HG03469 (cell line): ENCODE data around the gene LRRC8B.
"Not testable (repeated sequence)": the region's sequence is repeated elsewhere in the genome, so short reads cannot be mapped to it uniquely, and the experiment has no call there.

ENCODE experiments used
- ATAC-seq: cut with Tn5 transposase; IDR thresholded peaks from one replicate; pipeline ENCODE4 v1.9.1; 2021; ENCODE audit warnings: mild to moderate bottlenecking, moderate library complexity, moderate number of reproducible peaks; ENCODE audit not compliant: unreplicated experiment

The LRRC8B gene

DNA sequence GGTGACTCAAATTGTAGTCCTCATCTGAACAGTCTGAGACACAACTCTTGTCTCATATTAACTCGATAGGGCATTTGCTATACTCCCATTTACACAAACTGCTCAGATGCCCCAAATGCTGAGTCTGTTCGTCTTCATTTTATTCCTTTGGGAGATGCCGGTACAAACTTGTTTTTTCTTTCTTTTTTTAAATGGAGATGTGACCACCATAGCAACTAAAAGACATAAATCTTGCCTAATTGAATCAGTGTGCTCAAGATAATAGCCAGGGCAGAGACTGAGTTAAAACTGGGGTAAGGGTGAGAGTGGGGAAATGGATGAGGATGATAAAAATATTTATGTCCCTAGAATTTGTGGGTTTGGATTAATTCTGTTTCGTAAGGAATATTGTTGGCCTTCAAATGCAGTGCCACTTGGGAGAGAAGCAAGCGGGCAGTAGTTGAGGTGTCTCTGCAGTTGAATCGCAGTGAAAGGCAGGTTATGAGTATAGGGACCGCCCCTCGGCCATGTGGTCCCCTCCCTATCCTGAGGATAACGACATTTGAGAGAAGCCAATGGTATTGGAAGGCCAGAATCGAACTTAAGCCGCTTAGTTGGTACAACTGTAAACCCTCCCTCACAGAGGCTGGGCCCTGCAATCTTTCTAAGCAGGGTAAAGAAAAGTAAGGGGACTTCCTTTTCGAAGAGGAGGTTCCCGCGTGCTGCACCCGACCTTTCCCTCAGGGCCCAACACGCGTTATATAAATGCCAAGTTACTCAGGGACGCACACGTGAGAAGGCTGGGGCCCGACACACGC is 859 bp upstream of the LRRC8B start:
- peak; percentile 15 for ATAC-seq

DNA sequence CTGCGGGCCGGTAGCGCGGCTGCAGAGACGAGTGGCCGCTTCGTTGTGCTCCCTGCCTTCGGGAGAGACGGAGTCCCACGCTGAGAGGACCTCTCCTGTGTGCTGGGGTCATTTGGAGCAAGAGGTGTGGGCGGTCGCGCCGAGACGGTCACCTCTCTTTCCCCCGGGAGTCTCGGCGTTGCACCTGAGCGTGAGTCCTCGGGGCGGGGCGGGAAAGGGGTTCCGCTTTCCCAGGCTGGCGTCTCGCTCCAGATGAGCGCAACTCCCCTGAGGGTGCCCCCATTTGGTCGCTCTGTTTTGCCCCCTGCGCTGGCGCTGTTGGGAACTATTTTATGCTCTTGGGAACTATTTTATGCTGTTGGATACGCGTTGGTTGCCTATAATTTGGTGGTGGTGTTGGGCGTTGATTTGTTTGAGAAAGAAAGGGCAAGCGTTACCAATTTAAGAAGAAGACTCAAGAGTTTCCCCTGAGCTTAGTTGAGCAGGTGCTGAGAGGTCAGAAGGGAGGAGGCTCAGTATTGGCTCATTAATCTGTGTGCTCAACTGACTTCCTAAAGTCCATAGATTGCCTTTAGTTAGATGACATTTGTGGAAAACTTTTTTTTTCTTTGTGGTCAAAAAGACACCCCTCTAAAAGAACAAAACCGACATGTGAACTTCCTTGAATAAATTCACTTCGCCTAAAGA is 683 bp downstream of the LRRC8B start:
- no peak for ATAC-seq

DNA sequence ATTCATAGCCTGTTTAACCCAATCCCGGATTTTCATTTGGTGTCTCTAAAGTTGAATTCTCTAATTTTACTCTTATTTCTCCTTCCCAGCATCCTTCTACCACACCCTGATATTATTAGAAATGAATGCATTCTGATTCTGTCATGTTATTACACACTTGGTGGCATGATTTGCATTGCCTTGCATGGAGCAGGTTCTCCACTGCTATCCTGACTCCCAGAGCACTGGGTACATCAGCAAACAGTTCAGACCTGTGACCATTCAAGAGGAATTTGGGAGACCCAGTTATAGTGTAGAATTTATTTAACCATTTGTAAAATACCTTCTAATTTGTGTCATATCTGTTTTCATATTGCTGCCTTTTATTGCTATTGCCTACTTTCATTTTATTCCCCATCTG is 2.6 kb downstream of the LRRC8B start:
- no peak for ATAC-seq

DNA sequence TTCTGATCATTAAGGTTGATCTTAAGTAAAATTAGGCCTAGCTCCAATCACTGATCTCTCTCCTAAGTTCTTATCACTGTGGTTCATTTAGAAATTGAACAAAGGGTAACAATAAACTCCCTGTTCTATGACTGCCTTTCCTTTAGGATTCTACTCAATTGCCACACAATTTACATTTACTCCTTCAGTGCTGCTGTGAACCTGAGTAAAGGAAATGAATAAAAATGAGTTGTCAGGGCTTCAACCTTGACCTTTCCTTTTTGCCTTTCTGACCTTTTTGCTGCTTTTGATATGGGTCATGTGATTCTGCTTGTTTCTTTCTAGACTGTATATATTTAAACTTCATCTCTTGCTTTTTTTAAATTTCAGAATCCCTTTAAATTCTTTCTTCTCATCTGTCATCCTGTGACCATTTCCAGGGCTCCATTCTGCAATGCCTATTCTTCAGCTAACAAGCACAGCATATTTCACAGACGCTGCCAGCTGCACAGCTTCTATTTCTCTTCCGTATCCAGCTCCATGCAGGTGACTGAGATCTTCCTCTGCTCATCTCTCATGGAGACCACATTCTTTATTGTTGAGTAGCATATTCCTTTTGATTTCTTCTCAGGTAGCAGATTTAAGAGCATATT is 3.2 kb downstream of the LRRC8B start:
- ATAC-seq = no peak

DNA sequence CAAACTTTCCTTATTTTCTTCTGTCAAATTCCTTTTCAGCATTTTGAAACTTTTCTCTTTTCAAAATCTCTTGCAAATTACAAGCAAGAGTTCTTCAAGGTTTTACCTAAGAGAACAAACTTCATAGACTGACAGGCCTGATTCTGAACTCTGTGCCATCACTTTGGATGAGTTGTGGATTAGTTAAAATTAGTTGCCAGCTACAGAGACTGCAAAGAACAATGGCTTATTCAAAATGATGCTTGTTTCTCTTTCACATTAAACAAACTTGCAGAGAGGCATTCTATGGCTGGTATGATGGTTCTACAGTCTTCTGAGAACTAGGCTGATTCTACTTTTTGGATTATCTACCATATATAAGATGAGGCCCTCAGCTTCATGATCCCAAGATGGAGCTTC is 3.8 kb downstream of the LRRC8B start:
- no peak for ATAC-seq

DNA sequence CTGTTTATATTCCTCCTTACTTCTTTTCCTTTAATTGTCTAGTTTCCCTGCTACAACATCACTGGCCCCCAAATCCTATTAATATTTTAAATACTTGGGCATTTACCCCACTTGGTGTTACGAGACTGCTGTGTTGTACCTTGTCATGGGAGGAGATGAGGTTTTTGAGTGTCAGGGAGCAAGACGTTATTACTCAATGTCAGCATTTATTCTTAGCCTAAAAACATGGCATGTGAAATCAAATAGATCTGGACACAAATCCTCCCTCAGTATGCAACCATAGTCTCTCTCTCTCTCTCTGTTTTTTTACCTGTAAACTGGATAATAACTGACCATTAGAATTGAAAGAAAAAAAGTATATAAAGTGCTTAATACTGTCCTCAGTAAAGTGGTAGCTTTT is 4.6 kb downstream of the LRRC8B start:
- no peak for ATAC-seq

DNA sequence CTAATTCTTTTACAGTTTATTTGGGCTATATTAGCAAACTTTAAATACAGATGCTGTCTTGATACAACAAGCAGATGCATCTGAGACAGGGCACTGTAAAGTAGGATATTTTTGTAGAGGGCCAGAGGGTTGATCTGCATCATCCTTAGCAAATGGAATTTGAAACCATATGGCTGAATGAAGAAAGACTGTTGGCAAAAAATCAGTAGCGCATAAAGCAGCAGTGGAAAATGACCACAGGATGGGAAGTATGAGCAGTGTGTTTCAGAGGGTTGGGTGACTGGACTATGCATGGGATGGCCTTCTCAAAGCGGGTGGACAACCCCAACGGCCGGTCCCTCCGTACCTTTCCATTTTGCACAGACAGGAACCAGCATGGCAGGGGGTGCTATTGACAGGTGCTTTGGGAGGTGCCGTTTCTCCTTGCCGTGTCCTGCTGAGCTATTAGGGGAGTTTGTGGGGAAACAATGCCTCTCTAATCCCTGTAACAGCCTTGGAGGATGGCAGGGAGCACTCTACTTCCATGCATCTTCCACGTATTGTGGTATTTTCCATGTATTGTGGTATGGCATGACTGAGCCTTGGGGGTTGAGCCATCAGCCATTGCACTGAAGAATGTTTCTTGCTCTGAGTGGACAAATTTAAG is 5.9 kb downstream of the LRRC8B start:
- ATAC-seq = no peak

DNA sequence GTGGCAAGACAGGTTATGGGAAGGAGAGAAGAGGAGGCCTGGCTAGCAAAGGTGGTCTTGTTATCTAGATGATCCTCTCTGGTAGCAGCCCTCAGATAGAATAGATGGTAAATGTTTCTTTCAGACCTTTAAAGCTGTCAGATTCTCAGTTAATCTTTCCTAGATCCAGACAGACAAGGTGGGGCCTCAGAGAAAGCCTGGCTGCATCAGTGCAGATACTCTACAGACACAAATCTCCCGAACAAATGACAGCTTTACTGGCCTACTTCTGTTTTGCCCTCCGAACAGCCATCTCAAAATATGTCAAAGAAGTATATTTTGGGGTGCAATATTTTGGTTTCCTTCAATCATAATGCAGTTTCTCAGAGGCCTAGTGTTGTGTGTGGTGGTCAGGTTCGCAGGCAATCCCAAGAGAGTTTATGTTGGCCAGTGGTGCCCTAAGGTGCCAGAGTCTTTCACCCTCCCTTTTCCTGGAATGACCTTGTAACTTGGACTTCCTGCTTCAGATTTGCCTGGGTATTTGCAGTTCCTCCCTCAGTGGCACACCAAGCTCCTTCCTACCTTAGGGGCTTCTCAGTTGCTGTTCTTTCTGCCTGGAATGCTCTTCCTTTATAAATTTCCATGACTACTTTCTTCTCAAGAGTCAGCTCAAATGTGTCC is 7.0 kb downstream of the LRRC8B start:
- ATAC-seq = no peak

DNA sequence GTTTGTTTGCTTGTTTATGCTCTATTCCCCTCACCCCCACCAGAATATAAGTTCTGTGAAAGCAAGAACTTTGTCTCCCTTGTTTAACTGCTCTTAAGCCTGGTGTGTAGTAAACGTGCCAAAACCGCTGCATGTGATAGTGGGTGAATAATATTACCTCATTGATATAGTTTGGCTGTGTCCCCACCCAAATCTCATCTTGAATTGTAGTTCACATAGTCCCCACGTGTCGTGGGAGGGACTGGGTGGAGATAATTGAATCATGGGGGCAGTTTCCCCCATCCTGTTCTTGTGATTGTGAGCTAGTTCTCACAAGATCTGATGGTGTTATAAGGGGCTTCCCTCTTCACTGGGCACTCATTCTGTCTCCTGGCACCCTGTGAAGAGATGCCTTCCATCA is 7.6 kb downstream of the LRRC8B start:
- no peak for ATAC-seq

DNA sequence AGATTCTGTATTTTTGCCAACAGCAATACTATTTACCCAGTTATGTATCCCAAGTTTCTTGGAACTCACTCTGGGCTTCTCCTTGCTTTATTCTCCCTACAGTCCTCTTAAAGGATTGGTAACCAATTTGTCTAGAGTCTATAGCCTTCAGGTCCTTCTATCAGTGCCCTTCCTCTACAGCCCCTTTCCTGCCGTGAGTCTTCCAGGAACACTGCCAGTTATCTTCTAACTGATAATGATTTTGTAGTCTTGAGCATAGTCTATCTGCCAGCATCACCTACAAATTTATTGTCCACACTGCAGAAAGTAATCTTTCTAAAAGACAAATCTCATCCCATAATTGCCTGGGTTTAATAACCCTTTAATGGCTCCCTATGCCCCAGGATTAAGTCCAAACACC is 8.2 kb downstream of the LRRC8B start:
- no peak for ATAC-seq

DNA sequence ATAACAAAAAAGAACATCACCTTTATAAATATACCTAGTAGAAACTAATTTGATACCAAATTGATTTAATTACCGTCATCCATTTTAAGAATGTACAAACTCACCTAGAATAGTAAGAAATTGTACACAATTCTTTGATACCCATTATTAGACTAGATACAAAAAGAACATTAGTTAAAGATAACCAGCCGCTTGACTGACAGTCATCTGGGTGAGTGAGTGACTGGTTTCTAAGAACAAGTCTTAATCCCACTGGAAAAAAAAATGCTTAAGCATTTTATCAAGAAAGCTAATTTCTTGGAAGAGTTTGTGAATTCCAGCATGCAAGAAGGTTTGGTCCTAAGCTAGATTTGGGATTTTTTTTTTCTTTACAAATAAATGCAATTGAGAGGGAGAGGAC is 10.9 kb downstream of the LRRC8B start:
- ATAC-seq = no peak

DNA sequence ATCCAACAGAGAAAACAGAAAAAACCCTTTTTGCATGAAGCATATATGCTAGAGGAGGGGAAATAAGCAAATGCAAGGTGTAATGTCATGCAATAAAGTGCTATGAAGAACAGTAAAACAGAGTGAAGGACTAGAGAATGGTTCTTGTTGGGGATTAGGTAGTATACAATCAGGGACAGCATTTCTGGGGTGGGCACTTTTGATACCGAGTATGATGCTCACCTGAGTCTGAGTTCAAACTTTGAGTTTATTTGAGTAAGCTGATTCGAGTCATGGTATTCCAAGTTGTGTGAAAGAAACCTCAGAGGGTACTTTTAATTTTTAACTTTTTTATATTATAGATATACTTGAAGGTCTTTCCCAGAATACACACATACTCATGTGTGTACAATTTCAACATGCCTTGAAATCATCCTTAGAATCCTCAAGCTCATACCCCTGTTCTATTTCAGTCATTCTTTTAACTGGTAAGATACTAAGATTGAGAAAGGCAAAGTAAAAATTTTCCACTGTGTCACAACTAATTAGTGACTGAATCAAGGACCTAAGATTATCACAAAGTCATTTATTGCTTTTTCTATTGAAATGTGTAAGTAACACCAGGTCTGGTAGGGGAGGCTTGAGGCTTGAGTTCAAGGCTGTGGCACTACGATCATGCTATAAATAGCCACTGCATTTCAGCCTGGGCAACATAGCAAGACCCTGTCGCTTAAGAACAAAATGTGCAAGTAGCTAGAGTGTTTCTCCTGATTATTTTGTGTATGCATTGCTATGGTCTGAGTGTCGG is 12.1 kb downstream of the LRRC8B start:
- ATAC-seq = no peak

DNA sequence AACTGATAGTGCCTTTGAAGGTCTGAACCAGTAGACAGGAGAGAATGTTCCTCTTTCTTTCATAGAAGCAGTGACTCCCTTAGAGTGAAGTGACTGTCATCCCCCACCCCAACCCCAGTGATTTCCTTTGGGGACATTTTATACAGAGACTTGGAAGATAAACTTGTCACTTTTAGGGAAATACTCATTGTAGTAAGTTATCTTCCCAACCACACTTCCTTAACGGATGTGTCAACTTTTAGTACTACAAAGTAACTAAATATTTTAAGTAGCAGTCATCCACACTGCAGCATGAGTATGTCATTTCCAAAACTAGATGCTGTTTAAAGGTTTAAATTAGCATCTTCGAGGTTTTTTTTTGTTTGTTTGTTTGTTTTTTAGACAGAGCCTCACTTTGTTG is 13.7 kb downstream of the LRRC8B start:
- ATAC-seq = no peak

DNA sequence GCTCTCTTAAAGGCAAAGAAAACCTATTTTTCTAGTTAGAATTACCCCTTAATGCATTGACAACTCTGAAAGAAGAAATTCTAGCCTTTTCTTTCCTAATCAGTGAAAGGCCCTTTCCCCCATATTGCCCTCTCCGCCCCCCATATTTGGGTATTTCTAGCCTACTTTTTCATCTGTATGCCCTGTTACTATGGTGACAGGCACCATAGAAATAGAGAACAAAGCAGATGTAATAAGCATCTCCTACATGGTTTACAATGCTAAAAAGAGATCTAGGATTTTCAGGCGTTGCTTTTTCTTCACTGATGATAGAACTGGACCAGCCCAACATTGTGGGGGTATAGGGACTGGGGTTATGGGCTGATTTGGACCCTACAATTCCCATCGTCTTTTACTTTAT is 14.5 kb downstream of the LRRC8B start:
- ATAC-seq = no peak

DNA sequence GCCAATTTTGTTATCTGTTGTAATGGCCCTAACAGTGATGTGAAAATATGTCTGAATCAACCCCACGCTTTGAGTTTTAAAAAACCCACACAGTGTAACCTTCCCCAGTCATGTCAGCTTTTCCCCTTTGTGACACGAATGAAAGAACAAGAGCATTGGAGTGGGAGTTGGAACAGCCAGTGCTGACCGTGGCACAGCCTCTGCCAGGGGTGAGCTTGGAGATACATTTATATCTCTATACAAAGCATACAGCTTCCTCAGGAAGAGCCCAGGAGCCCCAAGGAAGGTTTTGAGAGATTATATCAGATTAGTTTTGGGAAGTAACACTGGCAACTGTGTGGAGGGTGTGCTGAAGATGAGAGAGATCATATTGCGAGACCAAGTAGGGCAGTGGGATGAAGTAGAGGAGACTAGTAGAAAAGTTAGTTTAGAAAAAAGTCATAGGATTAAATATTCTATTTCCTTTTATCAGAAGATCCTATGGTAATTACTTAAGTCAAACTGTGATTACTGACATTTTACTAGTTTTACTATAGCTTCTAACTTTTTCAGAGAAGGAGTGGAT is 15.9 kb downstream of the LRRC8B start:
- no peak for ATAC-seq

DNA sequence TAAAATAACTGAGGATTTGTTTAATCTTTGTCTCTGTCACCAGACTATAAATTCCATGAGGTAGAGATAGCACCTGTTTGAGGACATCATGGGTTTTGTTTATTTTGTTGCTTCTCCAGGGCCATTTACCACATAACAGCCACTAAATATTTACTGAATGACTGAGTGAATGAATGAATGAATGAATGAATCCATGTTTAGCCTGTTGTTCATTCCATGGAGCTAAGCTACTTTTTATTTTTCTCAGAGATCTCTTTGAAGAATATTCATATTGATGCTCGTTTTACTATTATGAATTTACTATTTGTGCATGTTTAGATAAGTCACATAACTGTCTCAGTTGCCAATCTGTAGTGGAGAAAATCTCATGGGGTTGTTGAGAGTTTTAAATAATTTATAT is 17.7 kb downstream of the LRRC8B start:
- ATAC-seq = no peak

DNA sequence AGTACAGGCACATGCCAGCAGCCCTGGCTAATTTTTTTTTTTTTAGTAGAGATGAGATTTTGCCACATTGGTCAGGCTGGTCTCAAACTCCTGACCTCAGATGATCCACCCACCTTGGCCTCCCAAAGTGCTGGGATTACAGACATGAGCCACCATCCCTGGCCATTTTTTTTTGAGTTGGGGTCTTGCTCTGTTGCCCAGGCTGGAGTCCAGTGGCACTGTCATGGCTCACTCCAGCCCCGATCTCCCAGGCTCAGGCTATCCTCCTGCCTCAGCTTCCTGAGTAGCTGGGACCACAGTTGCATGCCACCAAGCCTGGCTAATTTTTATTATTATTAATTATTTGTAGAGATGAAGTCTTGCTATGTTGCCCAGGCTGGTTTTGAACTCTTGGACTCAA is 19.0 kb downstream of the LRRC8B start:
- ATAC-seq = not testable (repeated sequence)

DNA sequence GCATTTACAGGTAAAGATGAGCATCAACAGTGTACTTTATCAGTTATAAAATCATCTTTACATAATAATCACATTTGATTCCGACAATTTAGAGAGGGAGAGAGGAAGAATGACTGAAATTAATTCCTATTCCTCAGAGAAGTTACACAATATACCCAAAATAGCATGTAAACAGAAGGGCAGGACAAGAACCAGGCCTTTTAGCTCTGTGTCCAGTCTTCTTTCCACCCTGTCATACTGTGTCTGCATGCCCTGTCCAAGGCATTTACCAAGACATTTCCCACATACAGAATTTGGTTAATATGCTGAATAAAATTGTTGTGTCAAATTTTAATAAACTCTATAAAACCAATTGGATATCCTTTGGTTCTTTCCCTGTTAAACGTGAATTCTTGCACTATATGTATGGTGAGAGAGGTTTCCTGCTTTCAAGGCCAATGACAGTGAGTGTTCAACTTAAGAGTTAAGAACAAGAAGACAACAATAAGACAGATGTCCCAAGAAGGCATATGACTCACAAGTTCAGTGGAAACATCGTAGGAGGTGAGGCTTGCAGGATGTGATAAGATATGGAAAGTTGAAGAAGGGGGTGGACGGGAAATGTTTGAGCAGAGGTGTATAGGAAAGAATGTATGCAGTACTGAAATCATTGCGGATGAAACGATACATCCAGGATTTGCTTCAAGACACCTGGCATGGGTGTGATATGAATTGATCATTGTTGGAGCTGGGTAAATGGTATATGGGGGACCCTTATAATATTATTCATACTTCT is 20.8 kb downstream of the LRRC8B start:
- no peak for ATAC-seq
